Keratinocyte (primary cell): ENCODE results near the gene NPAS3. TPM values are rescaled to one million over a fixed set of nuclear protein-coding genes. Genes with fewer than 3 reads are reported as not detected.

ENCODE experiments used
- DNase-seq: peaks from one replicate; pipeline ENCODE4 v3.0.0-alpha.2; 2011; ENCODE audit warnings: low read depth, missing footprints, low spot score
- FAIRE-seq: peaks from 2 replicates; lab custom pipeline; 2011; peaks lifted over from hg19 to GRCh38; lab: Jason Lieb, UNC
- H2AFZ ChIP-seq: 2 replicates; pipeline ENCODE4 v1.6.0; 2012; ENCODE audit warnings: low read length, control low read depth, inconsistent platforms; ENCODE audit not compliant: control insufficient read depth
- H3K27ac ChIP-seq: 2 replicates; pipeline ENCODE4 v1.5.1; 2011; ENCODE audit warnings: low read length; ENCODE audit not compliant: control insufficient read depth, insufficient read depth
- H3K27me3 ChIP-seq: 3 replicates; pipeline ENCODE4 v1.6.0; 2011; ENCODE audit warnings: low read length; ENCODE audit not compliant: control insufficient read depth, insufficient read depth; ENCODE audit errors: extremely low read depth
- H3K36me3 ChIP-seq, 2 experiments: 2 replicates in 1 of 2; 3 replicates in 1 of 2; pipeline ENCODE4 v1.5.1; 2011; ENCODE audit warnings: low read length in 2 of 2, mild to moderate bottlenecking in 1 of 2; ENCODE audit not compliant: control insufficient read depth in 2 of 2, insufficient read depth in 2 of 2; ENCODE audit errors: extremely low read depth in 1 of 2
- H3K4me1 ChIP-seq: 3 replicates; pipeline ENCODE4 v1.5.1; 2011; ENCODE audit warnings: low read length; ENCODE audit not compliant: control insufficient read depth, insufficient read depth; ENCODE audit errors: extremely low read depth
- H3K4me2 ChIP-seq: 3 replicates; pipeline ENCODE4 v1.6.0; 2011; ENCODE audit warnings: low read depth, low read length; ENCODE audit not compliant: control insufficient read depth, insufficient read depth; ENCODE audit errors: extremely low read depth
- H3K4me3 ChIP-seq, 3 experiments: fragments of 200-600 bp in 1 of 3; sonication (generic) in 1 of 3; 2 replicates in 2 of 3; 3 replicates in 1 of 3; pipeline ENCODE4 v1.5.1; 2011 to 2016; ENCODE audit warnings: low read length in 3 of 3, mild to moderate bottlenecking in 3 of 3, control low read depth in 2 of 3, inconsistent platforms in 1 of 3, low read depth in 1 of 3, mixed read lengths in 1 of 3, mixed run types in 1 of 3, moderate library complexity in 1 of 3; ENCODE audit not compliant: control insufficient read depth in 2 of 3, insufficient read depth in 2 of 3; ENCODE audit errors: extremely low read depth in 1 of 3
- H3K79me2 ChIP-seq: 2 replicates; pipeline ENCODE4 v1.6.0; 2012; ENCODE audit warnings: low read length; ENCODE audit not compliant: control insufficient read depth, insufficient read depth
- H3K9ac ChIP-seq: 3 replicates; pipeline ENCODE4 v1.6.0; 2011; ENCODE audit warnings: low read length; ENCODE audit not compliant: control insufficient read depth, insufficient read depth; ENCODE audit errors: extremely low read depth
- H3K9me1 ChIP-seq: 3 replicates; pipeline ENCODE4 v1.6.0; 2011; ENCODE audit warnings: low read length; ENCODE audit not compliant: control insufficient read depth, insufficient read depth; ENCODE audit errors: extremely low read depth
- H3K9me3 ChIP-seq: 2 replicates; pipeline ENCODE4 v1.5.1; 2012; ENCODE audit warnings: low read depth, low read length; ENCODE audit not compliant: control insufficient read depth
- H4K20me1 ChIP-seq: 3 replicates; pipeline ENCODE4 v1.6.0; 2011; ENCODE audit warnings: low read length; ENCODE audit not compliant: control insufficient read depth, insufficient read depth; ENCODE audit errors: extremely low read depth
- CTCF ChIP-seq, 3 experiments: IDR thresholded peaks in 1 of 3; conservative IDR thresholded peaks in 1 of 3; optimal IDR thresholded peaks in 1 of 3; 2 replicates in 2 of 3; 3 replicates in 1 of 3; pipeline versions ENCODE3 to v1.5.1; 2011; ENCODE audit warnings: low read length in 3 of 3, mild to moderate bottlenecking in 3 of 3, moderate library complexity in 2 of 3, control low read depth in 1 of 3, inconsistent platforms in 1 of 3; ENCODE audit not compliant: insufficient read depth in 2 of 3; ENCODE audit errors: extremely low read depth in 1 of 3
- EZH2 ChIP-seq: IDR thresholded peaks from one replicate; pipeline ENCODE4 v1.6.1; 2012; ENCODE audit warnings: inconsistent platforms, mild to moderate bottlenecking, low read length, moderate library complexity
- dilution Hi-C: fragments of 300-500 bp; cut with MboI; formaldehyde crosslinking; loops from one replicate; pipeline ENCODE4 v1.7.0; 2020; ENCODE audit warnings: low sequenced_read_pairs; ENCODE audit not compliant: extremely low pct_ligation_motif_present
- polyA plus RNA-seq, 5 experiments: library from polyadenylated mRNA; depleted of rRNA in 3 of 5; stranded (reverse) in 3 of 5; stranded (forward) in 1 of 5; unstranded in 1 of 5; fragments of >200 nt; gene quantifications; 1 replicate in 1 of 5; 2 replicates in 3 of 5; 3 replicates in 1 of 5; pipeline versions ENCODE4 v1.2.1 to v1.2.3, GENCODE V29; 2011 to 2012; ENCODE audit warnings: missing spikeins in 2 of 5, low read depth in 1 of 5, low replicate concordance in 1 of 5

Gene NPAS3
- polyA plus RNA-seq, 1 donor (not counting 4 experiments of a cell fraction or from before 2014, with no cell fraction given) = 0.07 TPM

- no peaks in the 10 kb centered on the region for H3K79me2 ChIP-seq
- FAIRE-seq (no peak), DNase-seq (no peak)
- H3K4me3 ChIP-seq = no peak overlapping the region
- TF ChIP-seq CTCF (optimal IDR thresholded peaks at IDR 0.05 in 1 of 3, IDR thresholded peaks at IDR 0.05 in 1 of 3, conservative IDR thresholded peaks at IDR 0.05 in 1 of 3; ENCODE audit: extremely low read depth in 1 of 3, insufficient read depth in 2 of 3, low read length in 3 of 3) = no peak
- no peak for TF ChIP-seq EZH2
- no peaks in the 10 kb centered on the region for H3K9me1 ChIP-seq
- H3K36me3 ChIP-seq = no peaks in the 10 kb centered on the region
- no peak overlapping the region for H3K4me2 ChIP-seq
- no peak overlapping the region for H2AFZ ChIP-seq
- no peaks in the 10 kb centered on the region for H4K20me1 ChIP-seq
- dilution Hi-C loops = no loop called here
- H3K4me1 ChIP-seq = peaks cover 6% of the 10 kb centered on the region
- no peaks in the 10 kb centered on the region for H3K9me3 ChIP-seq
- H3K27ac ChIP-seq = no peak overlapping the region
- no peak overlapping the region for H3K9ac ChIP-seq
- H3K27me3 ChIP-seq = no peaks in the 10 kb centered on the region
Observed at GRCh38 chr14:33525626-33526025, 586.9 kb downstream of the NPAS3 start.

- FAIRE-seq = no peak
- no peaks in the 10 kb centered on the region for H4K20me1 ChIP-seq
Observed at GRCh38 chr14:33527023-33527634, 588.5 kb downstream of the NPAS3 start.

More at GRCh38 chr14:33527023-33527634, 588.5 kb downstream of the NPAS3 start:
- H3K4me3 ChIP-seq = no peak overlapping the region
- H3K9ac ChIP-seq = no peak overlapping the region
- no peak overlapping the region for H2AFZ ChIP-seq
- no peaks in the 10 kb centered on the region for H3K36me3 ChIP-seq
- DNase-seq = no peak
- H3K27ac ChIP-seq = no peak overlapping the region
- H3K9me3 ChIP-seq = no peaks in the 10 kb centered on the region
- no peak for TF ChIP-seq CTCF (optimal IDR thresholded peaks at IDR 0.05 in 1 of 3, IDR thresholded peaks at IDR 0.05 in 1 of 3, conservative IDR thresholded peaks at IDR 0.05 in 1 of 3; ENCODE audit: extremely low read depth in 1 of 3, insufficient read depth in 2 of 3, low read length in 3 of 3)
- TF ChIP-seq EZH2 = no peak
- H3K4me2 ChIP-seq = no peak overlapping the region
- dilution Hi-C loops = no loop called here
- H3K9me1 ChIP-seq = no peaks in the 10 kb centered on the region
- no peaks in the 10 kb centered on the region for H3K79me2 ChIP-seq
- H3K27me3 ChIP-seq = no peaks in the 10 kb centered on the region
- H3K4me1 ChIP-seq = peaks cover 6% of the 10 kb centered on the region
